Panc1 (cell line): Measurements from ENCODE around the gene PPP1R1B. TPM values are rescaled to one million over a fixed set of nuclear protein-coding genes. Genes with fewer than 3 reads are reported as not detected.

Source experiments
- ATAC-seq: fragments of 200-7000 bp; cut with Tn5 transposase; 2 replicates; pipeline ENCODE4 v1.9.1; 2020; ENCODE audit warnings: mild to moderate bottlenecking, moderate library complexity
- BruUV-seq: library from RNA; stranded (reverse); fragments of 400-500 nt; replicated peaks from 2 replicates; lab custom pipeline; 2021; lab: Mats Ljungman, UMichigan
- CTCF ChIA-PET: fragments of 300-600 bp; sonication (Branson Sonifier 250); formaldehyde crosslinking; loops from one replicate; lab custom pipeline; 2022; ENCODE audit warnings: antibody characterized with exemption; lab: Charles Lee
- POLR2A ChIA-PET: fragments of 300-600 bp; sonication (Branson Sonifier 250); formaldehyde crosslinking; loops from one replicate; lab custom pipeline; 2022; ENCODE audit warnings: antibody characterized with exemption; lab: Charles Lee
- DNase-seq: peaks from one replicate; pipeline ENCODE4 v3.0.0-alpha.2; 2010; ENCODE audit warnings: low read depth, low spot score
- H3K27ac ChIP-seq: 2 replicates; pipeline ENCODE4 v1.5.1; 2011; ENCODE audit warnings: mild to moderate bottlenecking, low read length, inconsistent platforms
- H3K27me3 ChIP-seq: fragments of 200-500 bp; sonication (Bioruptor generic); 2 replicates; pipeline ENCODE4 v1.6.0; 2014; ENCODE audit warnings: low read length, inconsistent platforms; ENCODE audit not compliant: control insufficient read depth, insufficient read depth
- H3K36me3 ChIP-seq: fragments of 200-500 bp; sonication (Bioruptor generic); 2 replicates; pipeline ENCODE4 v1.5.1; 2014; ENCODE audit warnings: inconsistent platforms, mild to moderate bottlenecking, low read length, moderate library complexity; ENCODE audit not compliant: control insufficient read depth, insufficient read depth
- H3K4me1 ChIP-seq: 2 replicates; pipeline ENCODE4 v1.5.1; 2011; ENCODE audit warnings: inconsistent platforms, mild to moderate bottlenecking, low read length, moderate library complexity; ENCODE audit not compliant: control insufficient read depth, insufficient read depth
- H3K4me3 ChIP-seq, 2 experiments: 2 replicates each; pipeline ENCODE4 v1.5.1; 2011 to 2012; ENCODE audit warnings: low read depth in 2 of 2, low read length in 2 of 2, mild to moderate bottlenecking in 2 of 2, inconsistent platforms in 1 of 2, moderate library complexity in 1 of 2
- H3K9me3 ChIP-seq: fragments of 200-500 bp; sonication (Bioruptor generic); 2 replicates; pipeline ENCODE4 v1.5.1; 2014; ENCODE audit warnings: low read depth, mild to moderate bottlenecking, inconsistent platforms, low read length, moderate library complexity; ENCODE audit not compliant: control insufficient read depth, insufficient read depth
- POLR2AphosphoS5 ChIP-seq: IDR thresholded peaks from 2 replicates; pipeline ENCODE4 v1.6.1; 2012; ENCODE audit warnings: mild to moderate bottlenecking, low read depth, low read length, moderate library complexity
- SIN3A ChIP-seq: IDR thresholded peaks from 2 replicates; pipeline ENCODE4 v1.6.1; 2012; ENCODE audit warnings: low read depth, mild to moderate bottlenecking, low read length, moderate library complexity, borderline replicate concordance; ENCODE audit not compliant: insufficient read depth
- TCF7L2 ChIP-seq: IDR thresholded peaks from 2 replicates; pipeline ENCODE4 v1.6.1; 2011; ENCODE audit warnings: mild to moderate bottlenecking, low read depth, low read length, inconsistent platforms
- in situ Hi-C: cut with HindIII; loops from 2 replicates; pipeline ENCODE4 v1.10.0; 2016; ENCODE audit warnings: low sequenced_read_pairs, low pct_unique_long_range_greater_than_20kb
- intact Hi-C: fragments of 100-400 bp; cut with micrococcal nuclease; formaldehyde crosslinking; loops from one replicate; pipeline ENCODE4 v1.10.0; 2022; ENCODE audit not compliant: unreplicated experiment
- total RNA-seq: library from RNA; stranded (reverse); gene quantifications from one replicate; pipeline ENCODE4 v1.2.1, GENCODE V29; 2021; ENCODE audit not compliant: unreplicated experiment
- TF ChIP-seq, protein P1 (sequence below), 2 experiments: IDR thresholded peaks; 2 replicates each; pipeline ENCODE4 v1.6.1; 2011 to 2012; ENCODE audit warnings: low read depth in 2 of 2, control low read depth in 1 of 2, low read length in 1 of 2, mild to moderate bottlenecking in 1 of 2, moderate library complexity in 1 of 2; ENCODE audit not compliant: insufficient read depth in 1 of 2
- TF ChIP-seq, protein P2 (sequence below): fragments of 450-650 bp; IDR thresholded peaks from 2 replicates; pipeline ENCODE4 v1.5.1; 2017; ENCODE audit warnings: mild to moderate bottlenecking

The PPP1R1B gene
- total RNA-seq, 1 experiment from 2014 or later: 45.7 TPM

DNA sequence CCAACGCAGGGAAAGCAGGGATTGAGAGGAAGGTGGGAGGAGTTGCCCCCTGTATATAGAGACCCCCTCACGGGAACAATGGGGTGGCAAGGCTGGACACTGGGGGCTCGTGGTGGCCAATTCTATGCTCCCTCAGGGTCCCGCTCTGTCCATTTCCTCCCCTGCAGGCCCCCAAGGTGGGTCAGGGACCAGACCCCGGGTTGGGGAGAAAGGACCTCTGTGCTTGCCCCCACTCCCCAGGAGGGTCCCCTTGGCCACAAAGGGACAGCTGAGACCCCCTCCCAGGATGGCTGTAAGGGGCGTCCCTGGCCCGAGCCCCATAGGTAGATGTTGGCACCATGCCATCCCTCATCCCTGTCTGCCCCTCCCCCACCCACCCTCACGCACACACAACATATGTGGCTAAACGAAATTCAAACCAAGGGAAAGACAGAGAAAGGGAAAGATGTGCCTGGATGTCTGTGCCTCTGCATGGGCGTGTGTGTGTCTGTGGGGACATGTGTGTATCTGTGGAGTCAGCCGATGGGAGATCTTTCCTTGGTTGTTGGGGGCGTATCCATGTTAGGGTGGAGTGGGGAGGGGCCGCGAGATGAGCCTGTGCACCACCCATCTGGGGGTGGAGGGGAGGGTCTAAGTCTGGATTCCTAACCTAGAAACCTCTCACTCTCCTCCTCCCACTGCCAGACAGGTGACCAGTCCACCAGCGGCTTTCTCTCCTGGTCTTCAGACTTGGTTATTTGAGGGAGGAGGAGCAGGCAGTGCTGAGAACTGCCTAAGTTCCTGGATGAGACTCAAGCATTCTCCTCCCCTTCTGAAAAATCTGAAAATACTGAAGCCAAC, 18.4 kb upstream of the PPP1R1B start:
- ChIA-PET CTCF (no interaction called here), POLR2A (no interaction called here)
- ATAC-seq (no peak), DNase-seq (no peak)
- Histone ChIP-seq H3K4me1 (no peaks in the 10 kb centered on the region), H3K27me3 (peaks cover 8% of the 10 kb centered on the region), H3K9me3 (no peaks in the 10 kb centered on the region), H3K27ac (no peak overlapping the region), H3K36me3 (no peaks in the 10 kb centered on the region), H3K4me3 (no peak overlapping the region)
- BruUV-seq: no TSS peak
- TF ChIP-seq, protein P1, sequence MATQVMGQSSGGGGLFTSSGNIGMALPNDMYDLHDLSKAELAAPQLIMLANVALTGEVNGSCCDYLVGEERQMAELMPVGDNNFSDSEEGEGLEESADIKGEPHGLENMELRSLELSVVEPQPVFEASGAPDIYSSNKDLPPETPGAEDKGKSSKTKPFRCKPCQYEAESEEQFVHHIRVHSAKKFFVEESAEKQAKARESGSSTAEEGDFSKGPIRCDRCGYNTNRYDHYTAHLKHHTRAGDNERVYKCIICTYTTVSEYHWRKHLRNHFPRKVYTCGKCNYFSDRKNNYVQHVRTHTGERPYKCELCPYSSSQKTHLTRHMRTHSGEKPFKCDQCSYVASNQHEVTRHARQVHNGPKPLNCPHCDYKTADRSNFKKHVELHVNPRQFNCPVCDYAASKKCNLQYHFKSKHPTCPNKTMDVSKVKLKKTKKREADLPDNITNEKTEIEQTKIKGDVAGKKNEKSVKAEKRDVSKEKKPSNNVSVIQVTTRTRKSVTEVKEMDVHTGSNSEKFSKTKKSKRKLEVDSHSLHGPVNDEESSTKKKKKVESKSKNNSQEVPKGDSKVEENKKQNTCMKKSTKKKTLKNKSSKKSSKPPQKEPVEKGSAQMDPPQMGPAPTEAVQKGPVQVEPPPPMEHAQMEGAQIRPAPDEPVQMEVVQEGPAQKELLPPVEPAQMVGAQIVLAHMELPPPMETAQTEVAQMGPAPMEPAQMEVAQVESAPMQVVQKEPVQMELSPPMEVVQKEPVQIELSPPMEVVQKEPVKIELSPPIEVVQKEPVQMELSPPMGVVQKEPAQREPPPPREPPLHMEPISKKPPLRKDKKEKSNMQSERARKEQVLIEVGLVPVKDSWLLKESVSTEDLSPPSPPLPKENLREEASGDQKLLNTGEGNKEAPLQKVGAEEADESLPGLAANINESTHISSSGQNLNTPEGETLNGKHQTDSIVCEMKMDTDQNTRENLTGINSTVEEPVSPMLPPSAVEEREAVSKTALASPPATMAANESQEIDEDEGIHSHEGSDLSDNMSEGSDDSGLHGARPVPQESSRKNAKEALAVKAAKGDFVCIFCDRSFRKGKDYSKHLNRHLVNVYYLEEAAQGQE (IDR thresholded peaks at IDR 0.05; ENCODE audit: insufficient read depth in 1 of 2, low read depth in 2 of 2, low read length in 1 of 2): no peak
- TF ChIP-seq SIN3A (no peak), POLR2AphosphoS5 (no peak), TCF7L2 (no peak)
- TF ChIP-seq, protein P2, sequence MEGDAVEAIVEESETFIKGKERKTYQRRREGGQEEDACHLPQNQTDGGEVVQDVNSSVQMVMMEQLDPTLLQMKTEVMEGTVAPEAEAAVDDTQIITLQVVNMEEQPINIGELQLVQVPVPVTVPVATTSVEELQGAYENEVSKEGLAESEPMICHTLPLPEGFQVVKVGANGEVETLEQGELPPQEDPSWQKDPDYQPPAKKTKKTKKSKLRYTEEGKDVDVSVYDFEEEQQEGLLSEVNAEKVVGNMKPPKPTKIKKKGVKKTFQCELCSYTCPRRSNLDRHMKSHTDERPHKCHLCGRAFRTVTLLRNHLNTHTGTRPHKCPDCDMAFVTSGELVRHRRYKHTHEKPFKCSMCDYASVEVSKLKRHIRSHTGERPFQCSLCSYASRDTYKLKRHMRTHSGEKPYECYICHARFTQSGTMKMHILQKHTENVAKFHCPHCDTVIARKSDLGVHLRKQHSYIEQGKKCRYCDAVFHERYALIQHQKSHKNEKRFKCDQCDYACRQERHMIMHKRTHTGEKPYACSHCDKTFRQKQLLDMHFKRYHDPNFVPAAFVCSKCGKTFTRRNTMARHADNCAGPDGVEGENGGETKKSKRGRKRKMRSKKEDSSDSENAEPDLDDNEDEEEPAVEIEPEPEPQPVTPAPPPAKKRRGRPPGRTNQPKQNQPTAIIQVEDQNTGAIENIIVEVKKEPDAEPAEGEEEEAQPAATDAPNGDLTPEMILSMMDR: no peak
- in situ Hi-C loops: no loop called here
- intact Hi-C loops: no loop called here

DNA sequence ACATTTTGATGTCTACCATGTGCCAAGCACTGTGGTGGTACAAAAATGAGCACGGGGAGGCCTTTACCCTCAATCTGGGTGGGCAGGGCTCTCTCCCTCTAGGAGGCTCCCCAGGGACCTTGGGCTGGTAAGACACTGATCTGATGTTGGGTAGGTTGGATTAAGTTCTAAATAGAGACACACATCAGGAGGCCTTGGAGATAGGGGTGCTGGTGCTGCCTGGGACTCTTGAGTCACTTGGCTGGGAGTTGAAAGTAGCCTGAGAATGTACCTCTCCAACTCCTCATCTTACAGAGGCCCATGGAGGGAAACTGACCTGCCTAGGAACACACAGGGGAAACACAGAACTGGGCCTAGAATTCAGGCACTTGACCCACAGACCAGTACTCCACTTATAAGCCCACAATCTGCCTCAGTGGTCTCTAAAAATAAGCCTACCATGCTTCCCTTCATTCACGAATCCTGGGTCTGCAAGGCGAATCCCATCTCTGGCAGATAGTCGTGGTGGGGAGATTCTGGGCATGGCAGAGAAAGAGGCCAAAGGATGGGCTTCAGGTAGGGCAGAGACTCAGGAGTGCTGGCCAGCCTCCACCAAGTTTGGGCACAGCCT, 17.2 kb upstream of the PPP1R1B start:
- in situ Hi-C loops (no loop called here), intact Hi-C loops (no loop called here)
- Histone ChIP-seq H3K9me3 (no peaks in the 10 kb centered on the region), H3K36me3 (no peaks in the 10 kb centered on the region), H3K27me3 (peaks cover 1% of the 10 kb centered on the region; the same call in 1 of the 2 replicates), H3K4me3 (no peak overlapping the region), H3K27ac (no peak overlapping the region), H3K4me1 (no peaks in the 10 kb centered on the region)
- CTCF ChIA-PET: interaction anchor here (0.7 kb wide), 1 partner anchor 13 kb away, joined by 4 read pairs; no protein-coding TSS in a partner anchor
- no TSS peak for BruUV-seq
- no peak for TF ChIP-seq SIN3A
- TF ChIP-seq POLR2AphosphoS5: no peak
- TF ChIP-seq TCF7L2: no peak
- TF ChIP-seq, protein P1 (IDR thresholded peaks at IDR 0.05; ENCODE audit: insufficient read depth in 1 of 2, low read depth in 2 of 2, low read length in 1 of 2): no peak
- TF ChIP-seq, protein P2: no peak
- ATAC-seq (no peak), DNase-seq (no peak)
- POLR2A ChIA-PET: no interaction called here
